Right hindlimb (tissue), 1 donor: ENCODE data around the gene TMPRSS9.
"Not testable (repeated sequence)": the region's sequence is repeated elsewhere in the genome, so short reads cannot be mapped to it uniquely, and the experiment has no call there.

Experiments used
- DNase-seq: peaks from one replicate; pipeline ENCODE4 v3.0.0-alpha.2; 2018

Gene TMPRSS9

DNA sequence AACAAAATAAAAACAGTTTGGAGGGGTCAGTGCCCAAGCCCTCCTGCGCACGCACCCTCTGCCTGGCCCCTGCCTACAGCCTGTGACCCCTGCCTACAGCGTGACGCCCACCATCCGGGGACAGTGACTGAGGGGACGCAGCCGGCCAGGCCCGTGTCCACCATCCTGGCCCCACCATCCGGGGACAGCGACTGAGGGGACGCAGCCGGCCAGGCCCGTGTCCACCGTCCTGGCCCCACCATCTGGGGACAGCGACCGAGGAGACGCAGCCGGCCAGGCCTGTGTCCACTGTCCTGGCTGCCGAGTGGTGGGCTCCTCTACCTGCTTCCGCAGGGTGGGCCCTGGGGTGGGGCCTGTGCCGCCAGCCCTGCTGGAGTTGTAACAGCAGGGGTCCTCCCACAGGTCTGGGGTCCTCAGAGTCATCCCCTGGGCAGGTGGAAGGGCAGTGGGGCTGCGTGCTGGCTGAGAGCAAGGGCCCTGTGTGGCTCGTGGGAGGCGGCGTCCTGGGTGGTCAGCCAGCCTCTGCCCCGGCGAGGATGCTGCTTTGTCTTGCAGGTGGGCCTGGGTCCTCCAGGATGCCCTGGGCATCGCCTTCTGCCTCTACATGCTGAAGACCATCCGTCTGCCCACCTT lies 17.3 kb upstream of the TMPRSS9 start:
- DNase-seq = no peak

DNA sequence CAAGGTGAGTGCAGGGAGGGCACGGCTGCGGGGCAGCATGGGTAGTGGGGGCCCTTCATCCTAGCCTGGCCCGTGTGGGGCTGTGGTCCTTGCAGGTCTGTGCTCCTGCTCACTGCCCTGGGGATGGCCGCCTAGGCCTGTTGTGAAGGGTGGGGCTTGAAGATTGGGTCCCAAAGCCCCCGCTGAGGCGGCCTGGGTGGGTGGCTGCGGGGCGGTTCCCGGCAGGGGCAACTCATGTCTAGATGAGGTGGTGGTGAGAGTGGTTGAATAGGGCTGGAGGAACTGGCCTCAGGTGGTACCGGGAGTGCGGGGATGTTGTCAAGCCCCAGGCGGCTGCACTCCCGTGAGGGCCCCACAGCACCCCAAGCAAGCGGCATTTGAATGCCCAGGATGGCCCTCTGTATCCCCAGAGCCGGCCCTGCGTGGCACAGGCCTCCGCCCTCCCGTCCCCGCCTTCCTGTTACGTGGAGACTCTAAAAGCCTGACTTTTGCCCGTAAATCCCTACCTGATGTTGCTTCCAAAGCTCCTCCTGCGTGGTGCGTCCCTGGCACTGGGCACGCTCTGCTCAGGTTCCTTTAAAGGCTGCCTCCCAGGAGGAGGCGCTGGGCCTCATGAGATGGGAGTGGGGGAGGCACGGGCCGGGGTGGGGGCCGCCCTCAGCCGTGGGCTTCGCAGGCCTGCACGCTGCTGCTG lies 16.6 kb upstream of the TMPRSS9 start:
- DNase-seq = no peak

DNA sequence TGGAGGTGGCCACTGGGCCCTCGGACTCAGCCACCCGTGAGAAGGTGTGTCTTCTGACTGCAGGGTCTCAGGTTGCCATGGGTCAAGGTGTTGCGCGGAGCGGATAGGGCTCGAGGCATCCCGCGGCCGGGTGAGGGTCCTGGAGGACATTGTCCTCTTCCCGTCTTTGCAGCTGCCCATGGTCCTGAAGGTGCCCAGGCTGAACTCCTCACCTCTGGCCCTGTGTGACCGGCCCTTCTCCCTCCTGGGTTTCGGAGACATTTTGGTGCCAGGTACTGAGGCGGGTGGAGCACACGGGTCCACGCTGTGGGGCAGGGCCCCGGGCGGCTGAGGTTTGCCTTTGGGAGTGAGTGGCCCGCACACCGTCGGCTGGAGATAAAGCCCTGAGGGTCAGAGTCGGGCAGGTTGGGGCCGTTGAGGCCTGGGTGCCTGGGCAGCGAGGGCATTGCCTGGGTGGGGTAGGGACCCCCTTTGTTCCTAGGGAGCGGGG lies 15.6 kb upstream of the TMPRSS9 start:
- DNase-seq = no peak

DNA sequence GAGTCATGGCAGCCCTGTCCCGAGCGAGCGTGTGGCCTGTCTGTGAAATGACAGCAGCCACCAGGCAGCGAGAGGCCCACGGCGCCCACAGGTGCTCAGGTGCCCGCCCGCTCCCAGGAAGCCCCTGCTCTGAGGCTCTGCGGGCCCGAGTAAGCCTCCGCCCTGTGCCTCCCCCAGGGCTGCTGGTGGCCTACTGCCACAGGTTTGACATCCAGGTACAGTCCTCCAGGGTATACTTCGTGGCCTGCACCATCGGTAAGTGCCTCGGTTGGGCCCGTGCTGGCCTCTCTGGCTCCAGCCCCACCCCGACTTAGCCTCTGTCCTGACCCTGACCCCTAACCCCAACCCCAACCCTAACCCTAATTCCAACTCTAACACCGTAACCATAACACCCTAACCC lies 15.0 kb upstream of the TMPRSS9 start:
- no peak for DNase-seq

DNA sequence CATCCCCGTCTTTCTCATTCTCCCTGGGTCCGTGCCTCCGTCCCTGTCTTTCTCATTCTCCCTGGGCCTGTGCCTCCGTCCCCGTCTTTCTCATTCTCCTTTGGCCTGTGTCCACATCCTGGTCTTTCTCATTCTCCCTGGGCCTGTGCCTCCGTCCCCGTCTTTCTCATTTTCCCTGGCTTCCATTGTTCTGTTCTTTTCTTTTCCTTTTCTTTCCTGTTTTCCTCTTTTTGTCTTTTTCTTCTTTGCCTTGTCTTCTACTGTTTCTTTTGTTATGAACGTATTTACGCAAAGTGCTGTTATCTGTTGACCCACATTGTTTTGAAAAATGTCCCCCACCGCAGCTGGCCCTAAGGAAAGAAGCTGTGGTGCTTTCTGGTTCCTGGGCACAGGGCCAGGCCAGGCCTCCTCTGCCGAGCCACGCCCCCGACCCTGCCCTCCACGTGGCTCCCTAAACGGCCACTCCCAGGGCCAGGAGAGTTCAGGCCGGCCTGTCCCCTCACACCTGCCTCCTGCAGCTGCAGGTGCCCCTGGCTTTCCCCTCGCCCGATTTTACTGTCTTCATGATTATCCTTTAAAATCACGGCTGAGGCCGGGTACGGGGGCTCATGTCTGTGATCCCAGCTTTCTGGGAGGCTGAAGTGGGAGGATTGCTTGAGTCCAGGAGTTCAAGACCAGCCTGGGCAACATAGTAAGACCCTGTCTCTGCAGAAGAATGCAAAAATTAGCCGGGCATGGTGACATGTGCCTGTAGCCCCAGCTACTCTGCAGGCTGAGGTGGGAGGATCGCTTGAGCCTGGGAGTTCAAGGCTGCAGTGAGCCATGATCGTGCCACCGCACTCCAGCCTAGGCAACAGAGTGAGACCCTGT lies 14.0 kb upstream of the TMPRSS9 start:
- no peak for DNase-seq

DNA sequence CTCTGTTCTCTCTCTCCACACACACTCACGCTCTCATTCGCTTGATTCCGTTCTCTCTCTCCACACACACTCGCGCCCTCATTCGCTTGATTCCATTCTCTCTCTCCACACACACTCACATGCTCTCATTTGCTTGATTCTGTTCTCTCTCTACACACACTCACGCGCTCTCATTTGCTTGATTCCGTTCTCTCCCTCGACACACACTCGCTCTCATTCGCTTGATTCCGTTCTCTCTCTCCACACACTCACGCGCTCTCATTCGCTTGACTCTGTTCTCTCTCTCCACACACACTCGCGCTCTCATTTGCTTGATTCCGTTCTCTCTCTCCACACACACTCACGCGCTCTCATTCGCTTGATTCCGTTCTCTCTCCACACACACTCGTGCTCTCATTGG lies 10.2 kb upstream of the TMPRSS9 start:
- not testable (repeated sequence) for DNase-seq

DNA sequence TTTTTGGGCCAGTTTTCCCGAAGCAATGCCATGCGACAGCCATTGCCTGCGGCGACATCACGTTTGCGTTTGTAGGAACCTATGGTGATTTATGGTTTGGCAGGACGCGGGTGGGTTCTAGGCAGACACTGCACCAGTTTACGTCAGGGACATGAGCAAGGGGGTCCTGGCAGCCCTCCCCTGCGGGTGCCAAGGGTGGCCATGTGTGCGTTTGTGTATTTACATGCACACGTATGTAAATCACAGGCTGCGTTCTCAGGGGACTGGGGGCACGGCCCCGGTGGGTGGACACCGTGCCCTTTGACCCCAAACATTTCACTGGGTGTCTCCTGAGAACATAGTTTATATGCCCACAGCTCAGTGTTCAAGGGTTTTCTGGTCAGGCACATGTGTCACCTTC lies 9.4 kb upstream of the TMPRSS9 start:
- no peak for DNase-seq

DNA sequence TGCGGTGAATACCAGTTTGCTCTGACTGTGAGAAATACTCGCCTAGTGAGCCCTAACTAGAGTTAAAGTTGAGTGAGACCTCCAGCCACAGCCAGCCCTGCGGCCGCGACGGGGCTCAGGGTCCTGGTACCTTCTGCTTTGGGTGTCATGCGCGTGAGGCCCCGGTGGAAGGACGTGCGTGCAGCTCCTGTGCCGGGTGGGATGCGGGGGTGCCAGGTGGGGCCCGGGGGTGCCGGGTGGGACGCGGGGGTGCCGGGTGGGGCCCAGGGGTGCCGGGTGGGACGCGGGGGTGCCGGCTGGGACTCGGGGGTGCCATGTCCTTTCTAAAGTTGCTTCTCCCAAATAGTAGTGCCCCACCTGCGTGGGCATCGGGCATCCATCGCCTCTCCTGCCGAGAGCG lies 8.5 kb upstream of the TMPRSS9 start:
- DNase-seq = no peak

DNA sequence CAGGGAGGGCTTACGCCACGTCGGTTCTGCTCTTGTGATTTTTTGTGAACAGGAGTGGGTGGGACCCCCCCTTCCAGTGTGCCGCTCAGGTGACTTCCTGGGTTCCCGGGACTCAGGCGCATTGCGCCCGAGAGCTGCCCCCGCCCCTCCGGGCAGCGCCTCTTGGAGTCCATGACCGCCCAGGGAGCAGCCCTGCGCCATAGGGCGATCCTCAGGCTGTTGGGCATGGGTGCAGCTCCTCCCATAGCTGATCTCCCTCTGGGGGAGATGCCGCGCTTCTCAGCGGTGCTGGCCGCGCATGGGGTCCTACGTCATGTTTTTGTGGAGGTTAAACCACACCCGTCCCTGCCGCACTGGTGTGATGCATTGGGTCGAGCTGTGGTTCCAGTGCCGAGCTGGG lies 7.9 kb upstream of the TMPRSS9 start:
- no peak for DNase-seq

DNA sequence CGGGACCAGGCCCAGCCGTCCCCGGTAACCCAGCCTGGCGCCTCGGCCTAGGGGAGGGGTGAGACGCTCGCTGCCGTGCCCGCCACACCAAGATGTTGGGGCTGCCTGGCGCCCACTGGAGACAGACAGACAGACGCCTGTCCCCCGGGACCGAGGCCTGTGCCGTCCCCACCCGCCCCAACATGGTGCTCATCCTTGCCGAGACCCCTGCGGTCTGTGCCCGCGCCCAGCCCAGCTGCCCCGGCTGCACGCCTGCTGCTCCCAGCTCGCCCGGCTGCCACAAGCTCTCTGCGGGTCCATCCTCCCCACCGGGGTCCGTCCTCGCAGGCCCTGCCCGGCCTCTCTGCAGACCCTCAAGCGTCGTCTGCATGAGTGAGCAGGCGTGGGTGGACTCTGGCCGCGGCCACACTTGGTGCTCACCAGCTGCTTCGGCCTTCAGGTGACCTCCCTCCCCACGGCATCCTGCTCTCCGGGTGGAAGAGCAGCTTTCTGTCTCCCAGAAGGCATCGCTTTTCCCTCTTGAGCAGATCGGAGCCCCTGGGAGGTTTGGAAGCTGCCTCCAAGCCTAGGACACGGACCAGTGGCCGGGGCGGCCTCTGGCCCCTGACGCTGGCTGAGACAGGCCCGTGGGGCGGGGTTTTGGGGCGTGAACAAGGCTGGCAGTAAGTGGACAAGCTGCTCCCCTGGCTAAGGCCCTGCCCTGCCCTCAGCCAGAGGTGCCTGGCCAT lies 6.7 kb upstream of the TMPRSS9 start:
- DNase-seq = no peak

DNA sequence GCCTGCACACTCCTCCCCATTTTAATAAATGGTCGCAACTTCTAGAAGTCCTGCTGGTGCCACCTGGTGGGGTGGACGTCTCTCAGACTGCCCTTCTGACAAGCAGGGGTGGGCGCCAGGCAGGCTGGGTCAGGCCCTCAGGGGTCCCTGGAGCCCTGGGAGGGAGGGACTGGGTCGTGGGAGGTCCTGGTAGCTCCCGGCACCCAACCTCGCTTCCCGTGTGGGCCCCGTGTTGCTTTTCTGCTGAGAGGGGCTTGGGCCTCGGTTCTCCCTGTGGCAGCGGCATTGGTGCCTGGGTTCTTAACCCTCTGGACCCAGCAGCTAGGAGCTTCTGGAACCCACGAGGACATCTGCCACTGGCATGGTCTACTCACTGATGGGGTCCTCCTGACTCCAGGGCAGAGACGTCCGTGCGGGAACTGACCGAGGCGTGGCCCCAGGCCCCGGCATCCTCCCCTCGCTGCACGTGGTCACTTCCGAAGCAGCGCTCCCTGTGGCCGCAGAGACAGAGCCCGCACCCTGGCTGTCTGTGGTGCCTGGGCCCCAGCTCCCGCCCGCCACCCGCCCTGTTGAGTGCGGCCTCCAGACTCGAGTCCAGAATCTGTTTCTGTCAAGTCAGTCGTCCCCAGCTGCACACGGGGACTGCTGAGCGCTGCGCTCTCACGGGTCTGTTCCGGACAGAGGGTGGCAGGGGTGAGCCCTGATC lies 6.0 kb upstream of the TMPRSS9 start:
- DNase-seq = no peak

DNA sequence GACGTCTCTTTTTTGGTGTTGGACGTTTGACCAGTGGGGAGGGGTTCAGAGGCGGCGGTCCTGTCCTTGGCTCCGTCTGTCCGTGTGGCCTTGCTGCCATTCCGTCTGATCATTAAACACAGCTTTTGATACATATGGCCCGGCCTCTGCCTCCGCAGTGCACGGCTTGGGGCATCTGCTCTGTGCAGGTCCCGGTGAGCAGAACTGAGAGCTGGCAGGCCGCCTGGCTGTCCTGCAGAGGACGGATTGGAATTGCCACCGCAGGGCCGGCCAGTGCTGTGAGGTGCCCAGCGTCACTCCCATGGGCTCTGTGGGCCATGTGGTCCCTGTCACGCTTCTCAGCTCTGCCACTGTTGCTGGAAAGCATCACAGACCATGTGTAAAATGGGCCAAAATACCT lies 5.4 kb upstream of the TMPRSS9 start:
- no peak for DNase-seq

DNA sequence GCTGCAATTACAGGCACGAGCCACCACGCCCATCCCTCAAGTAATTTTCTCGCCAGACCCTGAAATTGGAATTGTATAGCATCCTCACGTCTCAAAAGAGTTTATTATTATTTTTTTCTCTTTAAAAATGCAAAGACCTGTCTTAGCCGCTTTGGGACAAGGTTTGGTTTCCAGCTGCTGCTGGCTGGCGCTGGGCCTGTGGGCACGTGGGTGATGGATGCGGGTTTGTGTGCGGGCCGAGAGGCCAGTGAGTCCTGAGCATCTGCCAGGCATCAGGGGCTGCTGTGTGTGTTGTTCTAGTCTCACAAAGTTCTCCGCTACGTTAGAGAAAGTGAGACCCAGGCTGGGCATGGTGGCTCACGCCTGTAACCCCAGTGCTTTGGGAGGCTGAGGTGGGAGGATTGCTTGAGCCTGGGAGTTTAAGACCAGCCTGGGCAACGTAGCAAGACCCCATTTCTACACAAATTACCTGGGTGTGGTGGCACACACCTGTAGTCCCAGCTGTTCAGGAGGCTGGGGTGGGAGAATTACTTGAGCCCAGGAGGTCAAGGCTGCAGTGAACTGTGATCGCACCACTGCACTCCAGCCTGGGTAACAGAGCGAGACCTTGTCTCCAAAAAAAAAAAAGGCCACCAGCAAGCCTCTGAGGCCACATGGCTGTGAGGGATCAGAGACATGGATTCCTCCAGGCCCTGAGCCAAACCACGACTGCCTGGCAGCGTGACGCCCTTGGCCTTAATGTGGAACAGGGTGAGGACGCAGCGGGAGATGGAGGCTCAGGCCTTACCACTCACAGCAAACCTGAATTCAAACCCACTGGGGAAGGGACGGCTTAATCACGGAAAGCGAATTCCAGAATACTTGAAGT lies 4.7 kb upstream of the TMPRSS9 start:
- DNase-seq = no peak

DNA sequence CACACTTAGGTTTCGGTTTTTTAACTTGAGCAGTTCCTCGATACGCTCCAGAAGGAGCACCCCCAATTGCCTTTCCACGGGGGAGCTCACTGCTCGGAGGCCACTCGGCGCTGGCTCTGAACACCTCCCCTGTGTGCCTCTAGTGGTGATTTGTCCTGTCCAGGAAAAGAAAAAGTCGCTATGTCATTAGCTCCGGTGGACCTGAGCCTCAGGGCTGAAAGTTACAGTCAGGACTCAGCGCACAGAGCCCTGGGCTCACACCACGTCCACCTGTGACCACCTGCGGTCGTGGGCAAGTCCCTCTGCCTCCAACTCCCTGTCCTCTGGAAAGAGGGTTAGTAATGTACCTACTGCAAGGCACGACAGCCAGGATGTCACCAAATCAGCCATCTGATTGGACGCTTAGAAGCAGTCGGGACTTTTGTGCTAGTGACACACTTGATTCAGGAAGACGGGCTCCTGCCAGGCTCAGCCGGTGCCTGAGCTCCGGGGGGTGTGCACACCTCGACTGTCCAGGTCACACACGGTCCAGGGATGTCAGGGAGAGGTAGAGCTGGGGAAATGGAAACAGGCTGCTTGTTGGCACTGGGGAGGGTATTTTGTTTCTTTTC lies 3.9 kb upstream of the TMPRSS9 start:
- no peak for DNase-seq

DNA sequence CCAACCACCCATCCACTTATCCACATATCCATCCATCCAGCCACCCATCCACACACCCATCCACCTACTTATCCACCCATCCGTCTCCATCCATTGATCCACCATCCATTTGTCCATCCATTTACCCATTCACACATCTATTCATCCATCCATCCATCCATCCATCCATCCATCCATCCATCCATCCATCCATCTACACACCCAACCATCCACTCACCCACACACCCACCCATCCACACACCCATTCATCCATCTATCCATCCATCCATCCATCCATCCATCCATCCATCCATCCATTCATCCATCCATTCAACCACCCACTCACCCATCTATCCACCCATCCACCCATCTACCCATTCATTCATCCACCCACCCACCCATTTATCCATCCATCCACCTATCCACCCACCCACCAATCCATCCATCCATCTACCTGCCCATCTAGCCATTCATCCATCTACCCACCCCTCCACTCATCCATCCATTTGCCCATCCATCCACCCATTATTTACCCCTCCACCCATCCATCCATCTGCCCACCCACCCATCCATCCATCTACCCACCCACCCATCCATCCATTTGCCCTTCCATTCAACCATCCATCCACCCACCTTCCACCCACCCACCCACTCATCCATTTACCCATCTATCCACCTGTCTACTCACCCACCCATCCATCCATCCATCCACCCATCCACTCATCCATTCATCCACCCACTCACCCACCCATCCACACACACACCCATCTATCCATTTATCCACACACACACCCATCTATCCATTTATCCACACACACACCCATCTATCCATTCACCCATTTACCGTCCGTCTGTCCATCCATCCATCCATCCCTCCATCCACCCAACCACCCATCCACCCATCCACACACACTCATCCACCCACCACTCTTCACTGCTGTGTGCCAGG lies 2.5 kb upstream of the TMPRSS9 start:
- DNase-seq = no peak

DNA sequence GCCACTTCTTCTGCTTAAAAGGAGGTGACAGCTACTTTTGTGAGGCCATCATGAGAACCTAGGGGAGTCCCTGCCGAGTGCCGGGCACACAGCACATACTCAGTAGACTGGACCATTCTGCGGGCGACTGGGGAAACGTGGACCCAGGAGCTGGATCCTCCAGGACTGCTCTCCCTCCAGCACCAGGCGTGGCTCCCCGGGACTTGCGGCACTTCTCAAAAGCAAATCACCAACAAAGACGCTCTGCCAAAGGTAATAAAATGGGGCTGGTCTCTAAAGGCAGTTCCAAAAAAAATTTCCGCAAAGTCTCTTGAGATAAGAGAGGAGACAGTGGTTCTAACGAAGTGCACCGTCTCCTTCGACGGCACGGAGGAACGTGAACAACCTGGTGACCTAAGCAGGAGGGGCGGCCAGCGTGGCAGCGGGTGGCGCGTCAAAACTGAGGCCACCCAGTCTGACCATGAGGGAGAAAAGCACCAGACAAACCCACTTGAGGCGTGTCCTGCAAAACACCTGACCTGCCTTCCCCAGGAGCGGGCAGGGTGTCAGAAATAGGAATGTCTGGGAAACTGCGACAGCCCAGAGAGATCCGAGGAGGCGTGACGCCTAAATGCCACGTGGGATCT lies 1.4 kb upstream of the TMPRSS9 start:
- no peak for DNase-seq

DNA sequence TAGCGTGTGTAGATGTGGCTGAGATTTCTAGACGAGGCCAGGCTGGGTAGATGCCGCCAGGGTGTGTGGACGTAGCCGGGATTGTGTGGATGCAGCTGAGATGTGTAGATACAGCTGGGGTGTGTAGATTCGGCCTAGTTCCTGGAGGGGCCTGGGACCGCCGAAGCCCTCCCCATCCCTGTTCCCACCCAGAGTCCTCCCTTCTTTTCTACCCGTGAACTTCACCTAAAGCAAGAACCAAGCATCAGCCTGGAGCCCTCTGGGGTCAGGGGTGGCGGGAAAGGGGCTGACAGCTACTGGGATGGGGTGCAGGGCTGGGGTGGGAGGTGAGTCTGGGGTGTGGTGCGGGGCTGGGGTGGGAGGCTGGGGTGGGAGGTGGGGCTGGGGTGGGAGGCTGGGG lies 768 bp downstream of the TMPRSS9 start:
- DNase-seq = no peak

DNA sequence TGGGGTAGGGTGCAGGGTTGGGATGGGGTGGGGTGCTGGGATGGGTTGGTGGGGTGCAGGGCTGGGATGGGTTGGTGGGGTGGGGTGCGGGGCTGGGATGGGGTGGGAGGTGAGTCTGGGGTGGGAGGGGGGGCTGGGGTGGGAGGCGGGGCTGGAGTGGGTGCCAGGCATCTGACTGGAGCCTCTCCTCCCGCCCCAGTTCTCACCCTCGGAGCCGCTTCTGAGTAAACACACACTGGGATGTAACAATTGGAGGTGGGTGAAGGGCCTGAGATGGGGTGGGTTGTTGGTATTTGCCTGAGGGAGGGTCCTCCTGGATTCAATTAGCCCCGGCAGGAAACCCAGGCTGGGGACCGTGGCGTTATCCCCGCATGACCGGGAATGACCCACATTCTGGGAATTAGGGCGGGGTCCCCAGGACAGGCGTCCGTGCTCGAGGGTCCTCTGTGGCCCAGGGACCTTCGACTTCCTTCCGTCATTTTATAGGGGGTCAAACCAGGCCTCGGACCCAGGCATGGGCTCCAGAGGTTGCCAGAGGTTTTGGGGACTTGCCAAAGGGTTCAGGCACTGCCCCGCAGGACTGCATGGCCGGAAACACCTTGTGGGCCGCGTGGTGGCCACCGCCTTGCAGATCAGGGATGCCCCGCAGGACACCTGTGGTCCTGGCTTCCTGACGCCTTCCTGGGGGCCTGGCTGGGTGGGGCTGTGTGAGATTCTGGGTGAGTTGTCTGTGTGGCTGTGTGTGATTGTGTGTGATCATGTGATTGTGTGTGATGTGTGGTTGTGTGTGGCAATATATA lies 1.4 kb downstream of the TMPRSS9 start:
- no peak for DNase-seq
